HFFc6 (cell line): Measurements from ENCODE around the gene PKNOX1. TPM values are rescaled to one million over a fixed set of nuclear protein-coding genes. Genes with fewer than 3 reads are reported as not detected.
"Not testable (repeated sequence)": the region's sequence is repeated elsewhere in the genome, so short reads cannot be mapped to it uniquely, and the experiment has no call there.

Experiments
- DNase-seq: peaks from one replicate; pipeline ENCODE4 v3.0.0-alpha.2; 2018
- H3K27ac Mint-ChIP-seq: 2 replicates; pipeline ENCODE4 v1.8.0; 2020; ENCODE audit warnings: mild to moderate bottlenecking, mixed read lengths
- H3K27me3 Mint-ChIP-seq: 2 replicates; pipeline ENCODE4 v1.8.0; 2021; ENCODE audit warnings: mild to moderate bottlenecking, moderate library complexity, mixed read lengths; ENCODE audit not compliant: insufficient read depth
- H3K36me3 Mint-ChIP-seq: 2 replicates; pipeline ENCODE4 v1.8.0; 2021; ENCODE audit warnings: low read depth, mixed read lengths
- H3K4me1 Mint-ChIP-seq: 2 replicates; pipeline ENCODE4 v1.8.0; 2020; ENCODE audit warnings: low read depth, mixed read lengths
- H3K4me3 Mint-ChIP-seq: 2 replicates; pipeline ENCODE4 v1.8.0; 2020; ENCODE audit warnings: mild to moderate bottlenecking, moderate library complexity, mixed read lengths
- H3K9me3 Mint-ChIP-seq: 2 replicates; pipeline ENCODE4 v1.8.0; 2020; ENCODE audit warnings: mild to moderate bottlenecking, mixed read lengths
- microRNA-seq: library from miRNA; unstranded; fragments of <30 nt; microRNA quantifications from one replicate; pipeline ENCODE4, GENCODE V29; 2019
- total RNA-seq, 6 experiments: library from RNA; stranded (reverse); fragmentation: NEBNext Ultra II Directional; extraction: Animal tissue kit (Norgen Biotek cat#: 25700); gene quantifications; 2 replicates in 1 of 6; 3 replicates in 5 of 6; pipeline ENCODE4 v1.2.3, GENCODE V29; 2021

Gene PKNOX1
- total RNA-seq, 6 experiments from 2014 or later: 16.6 to 22.5 (median 19.2) TPM

DNA sequence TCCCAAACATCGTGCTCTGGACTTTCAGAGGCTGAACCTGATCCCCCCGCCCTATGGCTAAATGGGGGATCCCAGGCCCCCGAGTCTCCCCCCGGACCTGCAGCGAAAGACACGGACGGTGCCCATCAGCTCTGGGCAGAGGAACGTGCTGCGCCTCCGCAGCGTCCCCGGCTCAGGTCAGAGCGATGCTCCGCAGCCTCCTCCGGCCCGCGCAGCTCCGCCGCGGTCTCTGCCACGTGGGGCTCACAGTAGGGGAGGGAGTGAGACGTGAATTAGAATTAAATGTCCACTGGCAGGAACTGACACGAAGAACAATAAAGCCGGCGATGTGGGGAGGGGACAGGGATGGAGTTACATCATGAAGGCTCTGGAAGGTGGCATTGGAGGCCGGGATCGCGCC, 102.3 kb downstream of the PKNOX1 start:
- H3K27ac Mint-ChIP-seq, H3K36me3 Mint-ChIP-seq, H3K4me3 Mint-ChIP-seq, H3K27me3 Mint-ChIP-seq, DNase-seq, H3K9me3 Mint-ChIP-seq, H3K4me1 Mint-ChIP-seq: not testable (repeated sequence)

DNA sequence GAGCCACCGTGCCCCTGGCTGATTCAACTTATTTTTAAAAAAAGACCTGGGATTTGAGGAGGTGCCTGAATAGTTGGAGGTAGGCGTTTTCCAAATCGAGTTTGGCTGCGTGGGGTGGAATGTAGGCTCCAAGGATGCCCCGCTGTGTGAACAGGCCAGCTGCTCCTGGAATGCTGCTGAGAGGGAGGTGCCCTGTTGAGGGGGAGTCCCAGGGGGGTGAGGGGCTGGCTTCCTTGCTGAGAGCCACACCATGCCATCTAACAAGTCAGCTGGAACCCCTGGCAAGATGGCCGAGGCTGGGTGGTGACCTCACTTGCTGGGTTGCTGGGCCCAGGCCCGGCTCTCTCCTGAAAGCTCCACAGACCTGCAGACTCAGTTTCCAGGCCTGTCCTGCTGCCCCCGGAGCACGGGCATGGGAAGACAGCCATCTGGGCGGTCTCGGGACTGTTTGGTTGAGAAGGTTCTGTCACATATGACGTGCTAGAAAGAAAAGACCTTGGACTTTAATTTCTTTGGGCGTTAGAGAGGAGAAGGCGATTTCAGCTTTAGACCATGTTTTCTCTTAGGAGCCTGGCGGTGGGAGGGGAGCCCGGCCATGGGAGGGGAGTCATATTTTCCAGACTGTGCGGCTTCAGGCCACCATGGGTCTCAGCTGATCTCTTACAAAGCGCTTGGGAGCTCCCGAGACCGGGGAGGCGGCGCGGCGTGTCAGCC, 108.4 kb downstream of the PKNOX1 start:
- H3K36me3 Mint-ChIP-seq, H3K9me3 Mint-ChIP-seq, DNase-seq, H3K4me1 Mint-ChIP-seq, H3K27ac Mint-ChIP-seq, H3K4me3 Mint-ChIP-seq, H3K27me3 Mint-ChIP-seq: not testable (repeated sequence)

Small RNA genes lying within 50 kb of the gene (microRNA-seq; reads per million reads assigned to microRNA genes)
- gene MIR5692B: not detected

Other genes with a start within 250 kb of the PKNOX1 start
- gene WDR4, start 95.0 kb upstream of the PKNOX1 start, total RNA-seq: 10 to 100 TPM; 18.5 to 27.6 (median 20.9) TPM
- gene NDUFV3, start 81.3 kb upstream of the PKNOX1 start, total RNA-seq: 10 to 100 TPM; 54.3 to 63.0 (median 57.0) TPM
- gene ERVH48-1, start 48.9 kb upstream of the PKNOX1 start, total RNA-seq: not detected
- 10 to 100 TPM; 39.8 to 57.0 (median 44.5) TPM for gene CBS, start 101.3 kb downstream of the PKNOX1 start, total RNA-seq
- gene U2AF1, start 133.0 kb downstream of the PKNOX1 start, total RNA-seq: 10 to 100 TPM in 5 of 6 experiments, 1 to 10 TPM in 1; 9.5 to 32.1 (median 15.6) TPM
- gene CRYAA, start 194.4 kb downstream of the PKNOX1 start, total RNA-seq: not detected